Left ventricle myocardium inferior (tissue), 1 donor: Measurements from ENCODE around the gene OR10G3. TPM values are rescaled to one million over a fixed set of nuclear protein-coding genes. Genes with fewer than 3 reads are reported as not detected.

Experiments used
- DNase-seq: peaks from one replicate; pipeline ENCODE4 v3.0.0-alpha.2; 2020
- H3K27ac ChIP-seq: fragments of 200-600 bp; replicated peaks from 2 replicates; pipeline ENCODE4 v1.8.0; 2021
- H3K27me3 ChIP-seq: fragments of 200-600 bp; 2 replicates; pipeline ENCODE4 v1.8.0; 2021; ENCODE audit warnings: low read depth
- H3K36me3 ChIP-seq: fragments of 200-600 bp; 2 replicates; pipeline ENCODE4 v1.8.0; 2021
- H3K4me1 ChIP-seq: fragments of 200-600 bp; 2 replicates; pipeline ENCODE4 v1.8.0; 2021
- H3K4me3 ChIP-seq: fragments of 200-600 bp; 2 replicates; pipeline ENCODE4 v1.8.0; 2021; ENCODE audit warnings: mild to moderate bottlenecking, moderate library complexity
- H3K9me3 ChIP-seq: fragments of 200-600 bp; replicated peaks from 2 replicates; pipeline ENCODE4 v1.8.0; 2021
- CTCF ChIP-seq: fragments of 200-600 bp; IDR thresholded peaks from 2 replicates; pipeline ENCODE4 v1.8.0; 2021; ENCODE audit warnings: antibody characterized with exemption, mild to moderate bottlenecking, borderline replicate concordance
- intact Hi-C: fragments of 100-400 bp; cut with micrococcal nuclease; formaldehyde crosslinking; loops from one replicate; pipeline ENCODE4 v1.11.0; 2022
- total RNA-seq: library from RNA; stranded (reverse); fragmentation: NEBNext Ultra II Directional; extraction: Animal tissue kit (Norgen Biotek cat#: 25700); gene quantifications from one replicate; pipeline ENCODE4 v1.2.1, GENCODE V29; 2021
- donor health status: DM: no; HTN: yes; CAD: no; lungs with severe emphysema.

OR10G3 gene
- total RNA-seq, 1 donor from 2014 or later, result not detected

GRCh38 chr14:21533294-21533693 is 46.6 kb downstream of the OR10G3 start:
- intact Hi-C loops, result no loop called here
- TF ChIP-seq CTCF, result no peak
- H3K27me3 ChIP-seq, result peaks cover 71% of the 10 kb centered on the region

GRCh38 chr14:21529515-21529914 is 50.4 kb downstream of the OR10G3 start:
- peaks cover 34% of the 10 kb centered on the region for H3K27me3 ChIP-seq
- H3K36me3 ChIP-seq, result no peaks in the 10 kb centered on the region
- DNase-seq, result no peak
- H3K27ac ChIP-seq, result no peak overlapping the region
- H3K4me1 ChIP-seq, result peaks cover 13% of the 10 kb centered on the region
- no peak for TF ChIP-seq CTCF
- no peaks in the 10 kb centered on the region for H3K9me3 ChIP-seq
- intact Hi-C loops, result no loop called here
- H3K4me3 ChIP-seq, result no peak overlapping the region

More at GRCh38 chr14:21533294-21533693, 46.6 kb downstream of the OR10G3 start:
- Histone ChIP-seq H3K9me3 (no peaks in the 10 kb centered on the region), H3K27ac (no peak overlapping the region), H3K4me1 (peaks cover 11% of the 10 kb centered on the region), H3K36me3 (no peaks in the 10 kb centered on the region), H3K4me3 (no peak overlapping the region)
- no peak for DNase-seq

DNA sequence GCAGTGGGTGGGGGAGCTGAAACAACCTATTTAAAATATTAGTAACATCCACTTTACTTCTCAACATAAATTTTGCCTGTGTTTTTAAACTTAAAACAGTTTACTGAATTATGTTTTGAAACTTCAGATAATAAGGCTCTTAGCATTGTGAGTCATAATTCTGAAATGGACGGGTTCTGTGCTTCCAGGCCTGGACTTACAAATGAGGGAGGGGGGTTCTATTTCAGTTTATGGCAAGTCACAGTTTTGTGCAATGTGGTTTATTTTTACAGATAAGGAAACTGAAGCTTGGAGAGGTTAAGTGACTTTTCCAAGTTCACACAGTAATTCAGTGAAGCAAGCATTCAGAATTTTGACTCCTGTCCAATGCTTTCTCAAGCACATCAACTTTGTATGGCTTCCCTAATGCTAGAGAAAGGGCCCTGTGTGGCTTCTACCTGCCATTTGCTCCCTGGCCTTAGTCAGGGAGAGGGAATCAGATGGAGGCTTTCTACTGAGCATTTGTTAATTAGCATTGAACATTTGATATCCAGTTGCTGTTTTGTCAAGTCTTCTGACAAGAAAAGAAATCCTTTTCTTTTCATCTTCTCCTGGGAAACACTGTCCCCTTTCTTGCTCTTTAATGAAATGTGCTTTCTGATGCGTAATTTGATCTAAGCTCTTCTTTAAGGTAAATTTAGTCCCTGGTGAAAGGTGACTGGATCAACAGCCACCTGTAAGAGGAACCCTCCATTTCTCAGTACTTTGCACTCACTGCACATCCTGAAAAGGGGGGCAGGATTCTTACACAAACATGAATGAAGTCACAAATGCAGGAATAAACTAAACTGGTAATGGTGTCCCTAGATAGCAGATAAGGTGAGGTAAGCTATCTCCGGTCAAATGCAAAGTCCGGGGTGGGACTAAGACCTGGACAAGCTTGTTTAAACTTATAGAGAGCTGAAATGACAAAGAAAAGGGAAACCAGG is 51.2 kb downstream of the OR10G3 start:
- H3K36me3 ChIP-seq, result no peaks in the 10 kb centered on the region
- H3K9me3 ChIP-seq, result no peaks in the 10 kb centered on the region
- intact Hi-C loops, result no loop called here
- peaks cover 25% of the 10 kb centered on the region for H3K27me3 ChIP-seq
- H3K27ac ChIP-seq, result no peak overlapping the region
- H3K4me1 ChIP-seq, result peaks cover 13% of the 10 kb centered on the region
- no peak overlapping the region for H3K4me3 ChIP-seq
- no peak for TF ChIP-seq CTCF
- no peak for DNase-seq

GRCh38 chr14:21527318-21527679 is 52.6 kb downstream of the OR10G3 start:
- no peak for TF ChIP-seq CTCF
- DNase-seq, result no peak
- H3K27ac ChIP-seq, result no peak overlapping the region
- H3K9me3 ChIP-seq, result no peaks in the 10 kb centered on the region
- H3K36me3 ChIP-seq, result no peaks in the 10 kb centered on the region
- intact Hi-C loops, result no loop called here
- H3K27me3 ChIP-seq, result peaks cover 11% of the 10 kb centered on the region
- no peak overlapping the region for H3K4me3 ChIP-seq
- H3K4me1 ChIP-seq, result peaks cover 13% of the 10 kb centered on the region

- intact Hi-C loops, result no loop called here
- Histone ChIP-seq H3K4me1 (peaks cover 13% of the 10 kb centered on the region), H3K27ac (no peak overlapping the region), H3K9me3 (no peaks in the 10 kb centered on the region), H3K27me3 (peaks cover 6% of the 10 kb centered on the region), H3K4me3 (peak overlapping the region; percentile 74), H3K36me3 (no peaks in the 10 kb centered on the region)
- no peak for TF ChIP-seq CTCF
- DNase-seq, result no peak
Measured at GRCh38 chr14:21526672-21527317, 53.1 kb downstream of the OR10G3 start.
